K562 (cell line): ENCODE measurements around the gene OR7G1. TPM values are rescaled to one million over a fixed set of nuclear protein-coding genes. Genes with fewer than 3 reads are reported as not detected.

Source experiments
- BCL6 ChIP-seq: fragments of 250-450 bp; sonication (Bioruptor Pico); IDR thresholded peaks from 2 replicates; pipeline ENCODE4 v1.4.0; 2020
- BDP1 ChIP-seq: IDR thresholded peaks from 3 replicates; pipeline ENCODE4 v1.6.1; 2011; ENCODE audit not compliant: insufficient read length, insufficient read depth
- BRD4 ChIP-seq: fragments of 200-600 bp; sonication (generic); IDR thresholded peaks from 2 replicates; pipeline ENCODE4 v1.6.1; 2017; ENCODE audit warnings: inconsistent platforms
- C11orf30 ChIP-seq: fragments of 450-650 bp; IDR thresholded peaks from 2 replicates; pipeline ENCODE4 v1.6.1; 2016; ENCODE audit warnings: low read depth, mild to moderate bottlenecking
- CBX5 ChIP-seq: IDR thresholded peaks from 2 replicates; pipeline ENCODE4 v1.6.1; 2014; ENCODE audit warnings: low read depth, borderline replicate concordance
- CHD1 ChIP-seq: fragments of 200-600 bp; sonication (generic); IDR thresholded peaks from one replicate; pipeline ENCODE4 v1.6.1; 2012; ENCODE audit warnings: mild to moderate bottlenecking, moderate library complexity, low read length, inconsistent platforms
- ELF2 ChIP-seq: fragments of 250-450 bp; sonication (Bioruptor Pico); IDR thresholded peaks from 2 replicates; pipeline ENCODE4 v1.5.0; 2021; ENCODE audit warnings: mild to moderate bottlenecking
- ESRRA ChIP-seq: fragments of 450-650 bp; IDR thresholded peaks from 2 replicates; pipeline ENCODE4 v1.6.1; 2014; ENCODE audit warnings: low read depth, mild to moderate bottlenecking, moderate library complexity, borderline replicate concordance
- ETV5 ChIP-seq: sonication (generic); formaldehyde crosslinking; IDR thresholded peaks from 2 replicates; pipeline ENCODE4 v1.4.0; 2020; ENCODE audit warnings: low read depth, mild to moderate bottlenecking, missing genetic modification reagents
- FOXJ3 ChIP-seq: sonication (generic); formaldehyde crosslinking; IDR thresholded peaks from 2 replicates; pipeline ENCODE4 v1.4.0; 2020; ENCODE audit warnings: mild to moderate bottlenecking, missing genetic modification reagents
- HOXB6 ChIP-seq: fragments of 250-450 bp; sonication (Bioruptor Pico); IDR thresholded peaks from 2 replicates; pipeline ENCODE4 v1.5.1; 2022; ENCODE audit warnings: mild to moderate bottlenecking, borderline replicate concordance
- HSF4 ChIP-seq: fragments of 250-450 bp; sonication (Bioruptor Pico); IDR thresholded peaks from 2 replicates; pipeline ENCODE4 v2.1.2; 2022; ENCODE audit warnings: mild to moderate bottlenecking, moderate library complexity, borderline replicate concordance
- KLF6 ChIP-seq: fragments of 250-450 bp; sonication (Bioruptor Pico); IDR thresholded peaks from 2 replicates; pipeline ENCODE4 v1.4.0; 2020; ENCODE audit warnings: mild to moderate bottlenecking, moderate library complexity, borderline replicate concordance
- LCOR ChIP-seq: sonication (generic); formaldehyde crosslinking; IDR thresholded peaks from 2 replicates; pipeline ENCODE4 v1.8.0; 2022; ENCODE audit warnings: mild to moderate bottlenecking, missing genetic modification reagents
- MCM3 ChIP-seq: fragments of 450-650 bp; IDR thresholded peaks from 2 replicates; pipeline ENCODE4 v1.6.1; 2016
- NCOA1 ChIP-seq: fragments of 450-650 bp; IDR thresholded peaks from 2 replicates; pipeline ENCODE4 v1.6.1; 2016; ENCODE audit warnings: low read depth
- PYGO2 ChIP-seq: fragments of 450-650 bp; IDR thresholded peaks from 2 replicates; pipeline ENCODE4 v1.6.1; 2016; ENCODE audit warnings: mild to moderate bottlenecking, missing genetic modification characterization, moderate library complexity, missing compliant biosample characterization
- RBM14 ChIP-seq: fragments of 200-400 bp; formaldehyde crosslinking; IDR thresholded peaks from 2 replicates; pipeline ENCODE4 v1.6.1; 2018; ENCODE audit warnings: low read depth, mild to moderate bottlenecking, low read length, moderate library complexity, borderline replicate concordance; ENCODE audit not compliant: insufficient read depth
- RUNX1 ChIP-seq: sonication (generic); IDR thresholded peaks from 2 replicates; pipeline ENCODE4 v1.6.1; 2016; ENCODE audit warnings: antibody characterized with exemption, low read depth
- SMARCE1 ChIP-seq: fragments of 450-650 bp; IDR thresholded peaks from 2 replicates; pipeline ENCODE4 v1.7.1; 2016; ENCODE audit warnings: mild to moderate bottlenecking
- TBP ChIP-seq: optimal IDR thresholded peaks from 2 replicates; pipeline ENCODE3; 2011; ENCODE audit warnings: low read depth, low read length, improper control_type of control experiment
- ZC3H8 ChIP-seq: fragments of 450-650 bp; IDR thresholded peaks from 2 replicates; pipeline ENCODE4 v1.6.1; 2017
- ZNF263 ChIP-seq: sonication (generic); formaldehyde crosslinking; IDR thresholded peaks from 2 replicates; pipeline ENCODE4 v1.8.0; 2022; ENCODE audit warnings: mild to moderate bottlenecking, missing genetic modification reagents, borderline replicate concordance
- polyA plus RNA-seq, 8 experiments: library from polyadenylated mRNA; depleted of rRNA in 4 of 8; stranded (reverse) in 5 of 8; unstranded in 3 of 8; fragments of >200 nt; fragmentation: Nextera tagmentation in 2 of 8; fragmentation: Illumina TruSeq in 1 of 8; extraction: Ambion mirVana in 2 of 8; extraction: Trizol in 1 of 8; gene quantifications; 2 replicates each; pipeline versions ENCODE4 v1.2.1 to v1.2.3, GENCODE V29; 2011 to 2014; ENCODE audit warnings: inconsistent platforms in 1 of 8, missing spikeins in 1 of 8
- total RNA-seq, 7 experiments: library from RNA; depleted of rRNA in 6 of 7; stranded (reverse); fragments of >200 nt in 6 of 7; fragmentation: Illumina TruSeq in 2 of 7; extraction: Trizol in 2 of 7; gene quantifications; 2 replicates each; pipeline versions ENCODE4 v1.2.1 to v1.2.3, GENCODE V29; 2011 to 2021; ENCODE audit warnings: low replicate concordance in 1 of 7
- TF ChIP-seq, protein P1 (sequence below): fragments of 250-450 bp; sonication (Bioruptor Pico); IDR thresholded peaks from 2 replicates; pipeline ENCODE4 v1.6.1; 2021; ENCODE audit warnings: mild to moderate bottlenecking
- TF ChIP-seq, protein P2 (sequence below): fragments of 250-450 bp; sonication (Bioruptor Pico); IDR thresholded peaks from 2 replicates; pipeline ENCODE4 v1.8.0; 2021; ENCODE audit warnings: moderate library complexity, mild to moderate bottlenecking, inconsistent platforms
- TF ChIP-seq, protein P3 (sequence below): fragments of 450-650 bp; conservative IDR thresholded peaks from 2 replicates; pipeline ENCODE4 v1.6.1; 2016; ENCODE audit warnings: missing genetic modification characterization, low read depth, mild to moderate bottlenecking, control low read depth, missing compliant biosample characterization
- TF ChIP-seq, protein P4 (sequence below): fragments of 450-650 bp; IDR thresholded peaks from 2 replicates; pipeline ENCODE4 v1.6.1; 2016; ENCODE audit warnings: low read depth, mild to moderate bottlenecking, moderate library complexity

Gene OR7G1
- total and polyA plus RNA-seq, 9 of the 15 experiments (the other 6 are each of a cell fraction or from before 2014, with no cell fraction given), result not detected

DNA sequence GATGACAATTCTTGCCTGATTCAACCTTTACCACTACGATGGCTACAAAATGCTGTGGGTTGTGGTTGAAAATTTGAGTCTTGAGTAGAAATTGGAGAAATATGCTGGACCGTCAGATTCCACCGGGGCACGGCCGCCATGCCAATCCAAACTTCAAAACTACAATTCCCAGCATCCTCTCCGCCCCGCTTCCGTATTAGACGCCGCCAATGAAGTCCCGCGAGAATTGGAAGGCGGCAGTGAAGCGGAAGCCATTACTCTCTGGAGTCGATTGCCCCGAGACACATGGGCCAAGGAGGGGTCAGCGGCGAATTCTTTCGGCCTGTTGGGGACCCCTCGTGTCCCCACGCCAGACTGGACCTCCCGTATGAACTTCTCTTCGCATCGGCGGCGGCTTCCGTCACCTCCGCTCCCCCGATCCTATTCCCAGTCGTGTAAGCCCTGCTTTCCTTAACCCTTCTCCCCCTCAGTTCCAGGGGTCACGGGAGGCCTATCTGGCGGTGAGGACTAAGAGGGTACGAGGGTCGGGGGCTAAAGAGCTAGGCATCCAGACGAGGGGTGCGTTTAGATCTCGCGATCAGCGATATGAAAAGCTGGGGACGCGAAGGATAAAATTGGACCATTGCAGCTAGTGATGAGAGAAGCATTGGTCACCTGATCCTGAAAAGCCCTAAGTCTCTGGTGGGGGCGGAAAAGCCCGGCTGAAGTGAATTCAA lies 24.8 kb upstream of the OR7G1 start, which contains the start of gene ZNF317 (continued):
- TF ChIP-seq RUNX1, result no peak
- peak; percentile 49; the same call in 1 of the 2 replicates for TF ChIP-seq ESRRA
- no peak for TF ChIP-seq NCOA1
- TF ChIP-seq, protein P1, sequence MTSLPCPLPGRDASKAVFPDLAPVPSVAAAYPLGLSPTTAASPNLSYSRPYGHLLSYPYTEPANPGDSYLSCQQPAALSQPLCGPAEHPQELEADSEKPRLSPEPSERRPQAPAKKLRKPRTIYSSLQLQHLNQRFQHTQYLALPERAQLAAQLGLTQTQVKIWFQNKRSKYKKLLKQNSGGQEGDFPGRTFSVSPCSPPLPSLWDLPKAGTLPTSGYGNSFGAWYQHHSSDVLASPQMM, result no peak
- peak; percentile 36; the same call in 1 of the 2 replicates for TF ChIP-seq C11orf30
- TF ChIP-seq BDP1, result no peak
- no peak for TF ChIP-seq ZNF263 (CRISPR knock-in tag)
- no peak for TF ChIP-seq HOXB6 (CRISPR knock-in tag)
- no peak for TF ChIP-seq KLF6 (CRISPR knock-in tag)
- TF ChIP-seq ETV5 (CRISPR knock-in tag), result peak; percentile 69
- TF ChIP-seq, protein P2, sequence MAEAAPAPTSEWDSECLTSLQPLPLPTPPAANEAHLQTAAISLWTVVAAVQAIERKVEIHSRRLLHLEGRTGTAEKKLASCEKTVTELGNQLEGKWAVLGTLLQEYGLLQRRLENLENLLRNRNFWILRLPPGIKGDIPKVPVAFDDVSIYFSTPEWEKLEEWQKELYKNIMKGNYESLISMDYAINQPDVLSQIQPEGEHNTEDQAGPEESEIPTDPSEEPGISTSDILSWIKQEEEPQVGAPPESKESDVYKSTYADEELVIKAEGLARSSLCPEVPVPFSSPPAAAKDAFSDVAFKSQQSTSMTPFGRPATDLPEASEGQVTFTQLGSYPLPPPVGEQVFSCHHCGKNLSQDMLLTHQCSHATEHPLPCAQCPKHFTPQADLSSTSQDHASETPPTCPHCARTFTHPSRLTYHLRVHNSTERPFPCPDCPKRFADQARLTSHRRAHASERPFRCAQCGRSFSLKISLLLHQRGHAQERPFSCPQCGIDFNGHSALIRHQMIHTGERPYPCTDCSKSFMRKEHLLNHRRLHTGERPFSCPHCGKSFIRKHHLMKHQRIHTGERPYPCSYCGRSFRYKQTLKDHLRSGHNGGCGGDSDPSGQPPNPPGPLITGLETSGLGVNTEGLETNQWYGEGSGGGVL (CRISPR knock-in tag), result no peak
- TF ChIP-seq RBM14, result no peak
- peak; percentile 97 for TF ChIP-seq ELF2
- TF ChIP-seq BCL6 (CRISPR knock-in tag), result no peak
- TF ChIP-seq, protein P3, sequence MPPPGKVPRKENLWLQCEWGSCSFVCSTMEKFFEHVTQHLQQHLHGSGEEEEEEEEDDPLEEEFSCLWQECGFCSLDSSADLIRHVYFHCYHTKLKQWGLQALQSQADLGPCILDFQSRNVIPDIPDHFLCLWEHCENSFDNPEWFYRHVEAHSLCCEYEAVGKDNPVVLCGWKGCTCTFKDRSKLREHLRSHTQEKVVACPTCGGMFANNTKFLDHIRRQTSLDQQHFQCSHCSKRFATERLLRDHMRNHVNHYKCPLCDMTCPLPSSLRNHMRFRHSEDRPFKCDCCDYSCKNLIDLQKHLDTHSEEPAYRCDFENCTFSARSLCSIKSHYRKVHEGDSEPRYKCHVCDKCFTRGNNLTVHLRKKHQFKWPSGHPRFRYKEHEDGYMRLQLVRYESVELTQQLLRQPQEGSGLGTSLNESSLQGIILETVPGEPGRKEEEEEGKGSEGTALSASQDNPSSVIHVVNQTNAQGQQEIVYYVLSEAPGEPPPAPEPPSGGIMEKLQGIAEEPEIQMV (tag), result no peak
- TF ChIP-seq, protein P4, sequence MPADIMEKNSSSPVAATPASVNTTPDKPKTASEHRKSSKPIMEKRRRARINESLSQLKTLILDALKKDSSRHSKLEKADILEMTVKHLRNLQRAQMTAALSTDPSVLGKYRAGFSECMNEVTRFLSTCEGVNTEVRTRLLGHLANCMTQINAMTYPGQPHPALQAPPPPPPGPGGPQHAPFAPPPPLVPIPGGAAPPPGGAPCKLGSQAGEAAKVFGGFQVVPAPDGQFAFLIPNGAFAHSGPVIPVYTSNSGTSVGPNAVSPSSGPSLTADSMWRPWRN, result no peak
- TF ChIP-seq BRD4, result peak; percentile 71; the same call in 1 of the 2 replicates
- TF ChIP-seq FOXJ3, result no peak
- TF ChIP-seq MCM3, result no peak
- no peak for TF ChIP-seq SMARCE1
- TF ChIP-seq CBX5, result no peak
- TF ChIP-seq CHD1, result peak; percentile 57
- no peak for TF ChIP-seq HSF4
- no peak for TF ChIP-seq ZC3H8
- 0 out of 2 replicates have a peak, but pooled peaks have one; percentile 21 for TF ChIP-seq PYGO2 (tag)
- no peak for TF ChIP-seq LCOR (CRISPR knock-in tag)
- peak; percentile 85 for TF ChIP-seq TBP
